Ecto neural progenitor cell (in vitro differentiated cells): ENCODE measurements around the gene ARID5A.
"Not testable (repeated sequence)": the region's sequence is repeated elsewhere in the genome, so short reads cannot be mapped to it uniquely, and the experiment has no call there.

ENCODE experiments used
- DNase-seq: peaks from one replicate; pipeline ENCODE4 v3.0.0-alpha.2; 2018; ENCODE audit warnings: low spot score

ARID5A gene

GRCh38 chr2:96556441-96557330 is 20.1 kb downstream of the ARID5A start:
- no peak for DNase-seq

GRCh38 chr2:96557421-96557820 is 20.9 kb downstream of the ARID5A start:
- not testable (repeated sequence) for DNase-seq

- no peak for DNase-seq
These were observed 21.5 kb downstream of the ARID5A start for GRCh38 chr2:96558061-96558460.

GRCh38 chr2:96558485-96558884 is 21.9 kb downstream of the ARID5A start:
- no peak for DNase-seq

GRCh38 chr2:96564026-96564425 is 27.5 kb downstream of the ARID5A start:
- DNase-seq = no peak

GRCh38 chr2:96564563-96564962 is 28.0 kb downstream of the ARID5A start:
- DNase-seq = no peak

- DNase-seq = no peak
These were observed 28.6 kb downstream of the ARID5A start for GRCh38 chr2:96565111-96565510.

GRCh38 chr2:96568094-96568493 is 31.5 kb downstream of the ARID5A start:
- no peak for DNase-seq

- DNase-seq = no peak
These were observed 37.8 kb downstream of the ARID5A start for GRCh38 chr2:96574364-96574763.

GRCh38 chr2:96575785-96576456 is 39.4 kb downstream of the ARID5A start:
- no peak for DNase-seq

- DNase-seq = no peak
These were observed 40.9 kb downstream of the ARID5A start for GRCh38 chr2:96577501-96577900.

- no peak for DNase-seq
These were observed 42.2 kb downstream of the ARID5A start for GRCh38 chr2:96578731-96579130.

- DNase-seq = no peak
These were observed 42.9 kb downstream of the ARID5A start for GRCh38 chr2:96579422-96579821.

GRCh38 chr2:96580771-96581170 is 44.2 kb downstream of the ARID5A start:
- DNase-seq = no peak

GRCh38 chr2:96584017-96584416 is 47.5 kb downstream of the ARID5A start:
- no peak for DNase-seq

GRCh38 chr2:96587843-96588242 is 51.3 kb downstream of the ARID5A start:
- no peak for DNase-seq

GRCh38 chr2:96591054-96591453 is 54.5 kb downstream of the ARID5A start:
- no peak for DNase-seq

GRCh38 chr2:96591494-96591893 is 54.9 kb downstream of the ARID5A start:
- DNase-seq = no peak

GRCh38 chr2:96594282-96594681 is 57.7 kb downstream of the ARID5A start:
- no peak for DNase-seq

- no peak for DNase-seq
These were observed 58.2 kb downstream of the ARID5A start for GRCh38 chr2:96594691-96595152.

GRCh38 chr2:96596596-96596995 is 60.0 kb downstream of the ARID5A start:
- DNase-seq = no peak

GRCh38 chr2:96599941-96600340 is 63.4 kb downstream of the ARID5A start:
- no peak for DNase-seq
